Measurements from ENCODE around the gene PRKCH. TPM values are rescaled to one million over a fixed set of nuclear protein-coding genes. Genes with fewer than 3 reads are reported as not detected.
A peak's percentile ranks its signal among the peaks of the same experiment; 100 is the strongest.

PRKCH gene
- total RNA-seq, 1 donor from 2014 or later, result 43.0 TPM

- Histone ChIP-seq H3K27ac (no peak overlapping the region), H3K4me3 (no peak overlapping the region), H3K27me3 (no peaks in the 10 kb centered on the region), H3K9me3 (peaks cover 5% of the 10 kb centered on the region), H3K36me3 (no peaks in the 10 kb centered on the region), H3K4me1 (peaks cover 37% of the 10 kb centered on the region)
- intact Hi-C loops (cut with DNase I), result no loop called here
- DNase-seq (ENCODE audit: extremely low spot score in 2 of 2), result no peak
- TF ChIP-seq POLR2A (IDR thresholded peaks at IDR 0.05), result no peak
- no peak for TF ChIP-seq CTCF (IDR thresholded peaks at IDR 0.05)
- TF ChIP-seq POLR2AphosphoS5 (IDR thresholded peaks at IDR 0.05; ENCODE audit: insufficient read depth in 1 of 2, low read depth in 1 of 2), result no peak
These were observed 7.4 kb downstream of the PRKCH start for GRCh38 chr14:61328626-61329262.

GRCh38 chr14:61329478-61330051 lies 8.2 kb downstream of the PRKCH start:
- Histone ChIP-seq H3K9me3 (peaks cover 5% of the 10 kb centered on the region), H3K4me3 (no peak overlapping the region), H3K27me3 (no peaks in the 10 kb centered on the region), H3K36me3 (no peaks in the 10 kb centered on the region), H3K27ac (peak overlapping the region; percentile 61), H3K4me1 (peaks cover 38% of the 10 kb centered on the region)
- intact Hi-C loops (cut with DNase I), result no loop called here
- DNase-seq (ENCODE audit: extremely low spot score in 2 of 2), result no peak
- TF ChIP-seq CTCF (IDR thresholded peaks at IDR 0.05) (no peak), POLR2AphosphoS5 (IDR thresholded peaks at IDR 0.05; ENCODE audit: insufficient read depth in 1 of 2, low read depth in 1 of 2) (no peak), POLR2A (IDR thresholded peaks at IDR 0.05) (no peak)

- Histone ChIP-seq H3K27ac (peak overlapping the region; percentile 61), H3K4me1 (peaks cover 34% of the 10 kb centered on the region)
These were observed 9.1 kb downstream of the PRKCH start for GRCh38 chr14:61330511-61330910.

GRCh38 chr14:61331992-61332657 lies 10.7 kb downstream of the PRKCH start:
- Histone ChIP-seq H3K9me3 (no peaks in the 10 kb centered on the region), H3K27me3 (no peaks in the 10 kb centered on the region), H3K4me3 (no peak overlapping the region), H3K4me1 (peaks cover 25% of the 10 kb centered on the region), H3K27ac (peak overlapping the region; percentile 51), H3K36me3 (no peaks in the 10 kb centered on the region)
- no peak for TF ChIP-seq POLR2A (IDR thresholded peaks at IDR 0.05)
- no peak for TF ChIP-seq POLR2AphosphoS5 (IDR thresholded peaks at IDR 0.05; ENCODE audit: insufficient read depth in 1 of 2, low read depth in 1 of 2)
- TF ChIP-seq CTCF (IDR thresholded peaks at IDR 0.05), result no peak
- no peak for DNase-seq (ENCODE audit: extremely low spot score in 2 of 2)
- intact Hi-C loops (cut with DNase I), result no loop called here

More at GRCh38 chr14:61330511-61330910, 9.1 kb downstream of the PRKCH start:
- peaks cover 5% of the 10 kb centered on the region for H3K9me3 ChIP-seq
- no peaks in the 10 kb centered on the region for H3K27me3 ChIP-seq
- H3K36me3 ChIP-seq, result no peaks in the 10 kb centered on the region
- intact Hi-C loops (cut with DNase I), result no loop called here
- H3K4me3 ChIP-seq, result no peak overlapping the region
- DNase-seq (ENCODE audit: extremely low spot score in 2 of 2), result no peak
- no peak for TF ChIP-seq CTCF (IDR thresholded peaks at IDR 0.05)
- TF ChIP-seq POLR2AphosphoS5 (IDR thresholded peaks at IDR 0.05; ENCODE audit: insufficient read depth in 1 of 2, low read depth in 1 of 2), result no peak
- TF ChIP-seq POLR2A (IDR thresholded peaks at IDR 0.05), result no peak

- no peak for TF ChIP-seq CTCF (IDR thresholded peaks at IDR 0.05)
- H3K9me3 ChIP-seq, result no peaks in the 10 kb centered on the region
- intact Hi-C loops (cut with DNase I), result no loop called here
- H3K4me3 ChIP-seq, result no peak overlapping the region
- H3K27ac ChIP-seq, result peak overlapping the region; percentile 51
- no peak for DNase-seq (ENCODE audit: extremely low spot score in 2 of 2)
- H3K27me3 ChIP-seq, result no peaks in the 10 kb centered on the region
- peaks cover 23% of the 10 kb centered on the region for H3K4me1 ChIP-seq
- no peaks in the 10 kb centered on the region for H3K36me3 ChIP-seq
These were observed 11.3 kb downstream of the PRKCH start for GRCh38 chr14:61332658-61333029.
